SK-N-DZ (cell line): ENCODE results near the gene HHIP.

Source experiments
- DNase-seq: peaks from one replicate; pipeline ENCODE4 v3.0.0-alpha.2; 2015; ENCODE audit warnings: low spot score

The HHIP gene

GRCh38 chr4:144655491-144655890, 9.5 kb downstream of the HHIP start:
- no peak for DNase-seq

GRCh38 chr4:144656850-144657249, 10.9 kb downstream of the HHIP start:
- no peak for DNase-seq

- no peak for DNase-seq
Measured at GRCh38 chr4:144658015-144658567, 12.1 kb downstream of the HHIP start.

GRCh38 chr4:144658903-144659302, 12.9 kb downstream of the HHIP start:
- no peak for DNase-seq

GRCh38 chr4:144659447-144659846, 13.5 kb downstream of the HHIP start:
- DNase-seq, result no peak

- DNase-seq, result peak; percentile 13
Measured at GRCh38 chr4:144663834-144664475, 18.0 kb downstream of the HHIP start.

GRCh38 chr4:144666539-144667175, 20.7 kb downstream of the HHIP start:
- DNase-seq, result no peak

- no peak for DNase-seq
Measured at GRCh38 chr4:144667500-144667899, 21.5 kb downstream of the HHIP start.

- no peak for DNase-seq
Measured at GRCh38 chr4:144670776-144671175, 24.8 kb downstream of the HHIP start.

GRCh38 chr4:144674711-144675110, 28.8 kb downstream of the HHIP start:
- DNase-seq, result no peak

GRCh38 chr4:144681806-144682205, 35.9 kb downstream of the HHIP start:
- no peak for DNase-seq

GRCh38 chr4:144683516-144683915, 37.6 kb downstream of the HHIP start:
- no peak for DNase-seq

GRCh38 chr4:144685911-144686310, 40.0 kb downstream of the HHIP start:
- no peak for DNase-seq

- DNase-seq, result no peak
Measured at GRCh38 chr4:144686921-144687320, 41.0 kb downstream of the HHIP start.

- DNase-seq, result no peak
Measured at GRCh38 chr4:144687466-144687865, 41.5 kb downstream of the HHIP start.

GRCh38 chr4:144688035-144688569, 42.1 kb downstream of the HHIP start:
- DNase-seq, result no peak

- DNase-seq, result no peak
Measured at GRCh38 chr4:144689125-144689524, 43.2 kb downstream of the HHIP start.

GRCh38 chr4:144695721-144696120, 49.8 kb downstream of the HHIP start:
- DNase-seq, result no peak

- DNase-seq, result no peak
Measured at GRCh38 chr4:144696376-144696775, 50.4 kb downstream of the HHIP start.

GRCh38 chr4:144699565-144699964, 53.6 kb downstream of the HHIP start:
- DNase-seq, result no peak

- no peak for DNase-seq
Measured at GRCh38 chr4:144701683-144702233, 55.8 kb downstream of the HHIP start.

- DNase-seq, result no peak
Measured at GRCh38 chr4:144703494-144703893, 57.5 kb downstream of the HHIP start.
